ENCODE results near the gene TSPAN18. TPM values are rescaled to one million over a fixed set of nuclear protein-coding genes. Genes with fewer than 3 reads are reported as not detected.

TSPAN18 gene
- total and polyA plus RNA-seq, 2 experiments from 2014 or later: 68.6 to 82.8 TPM

DNA sequence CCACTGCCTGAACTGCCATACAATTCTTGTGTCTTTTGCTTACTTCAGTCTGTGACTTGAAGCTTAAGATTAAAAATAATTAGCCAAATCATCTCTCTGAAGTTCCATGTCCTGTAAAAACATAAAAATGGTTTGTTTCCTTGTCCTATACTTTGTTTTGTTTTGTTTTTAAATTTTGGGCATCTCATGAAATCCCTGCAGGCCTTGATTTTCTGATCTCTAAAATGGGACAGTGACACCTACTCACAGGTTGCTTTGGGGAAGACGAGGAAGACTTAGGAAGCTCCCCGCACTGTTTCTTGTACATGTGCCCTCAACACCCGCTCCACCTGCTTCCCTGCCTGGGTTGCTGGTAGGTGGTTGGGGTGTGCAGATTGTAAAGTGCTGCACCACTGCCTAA, 38.9 kb downstream of the TSPAN18 start:
- TF ChIP-seq, protein P1, sequence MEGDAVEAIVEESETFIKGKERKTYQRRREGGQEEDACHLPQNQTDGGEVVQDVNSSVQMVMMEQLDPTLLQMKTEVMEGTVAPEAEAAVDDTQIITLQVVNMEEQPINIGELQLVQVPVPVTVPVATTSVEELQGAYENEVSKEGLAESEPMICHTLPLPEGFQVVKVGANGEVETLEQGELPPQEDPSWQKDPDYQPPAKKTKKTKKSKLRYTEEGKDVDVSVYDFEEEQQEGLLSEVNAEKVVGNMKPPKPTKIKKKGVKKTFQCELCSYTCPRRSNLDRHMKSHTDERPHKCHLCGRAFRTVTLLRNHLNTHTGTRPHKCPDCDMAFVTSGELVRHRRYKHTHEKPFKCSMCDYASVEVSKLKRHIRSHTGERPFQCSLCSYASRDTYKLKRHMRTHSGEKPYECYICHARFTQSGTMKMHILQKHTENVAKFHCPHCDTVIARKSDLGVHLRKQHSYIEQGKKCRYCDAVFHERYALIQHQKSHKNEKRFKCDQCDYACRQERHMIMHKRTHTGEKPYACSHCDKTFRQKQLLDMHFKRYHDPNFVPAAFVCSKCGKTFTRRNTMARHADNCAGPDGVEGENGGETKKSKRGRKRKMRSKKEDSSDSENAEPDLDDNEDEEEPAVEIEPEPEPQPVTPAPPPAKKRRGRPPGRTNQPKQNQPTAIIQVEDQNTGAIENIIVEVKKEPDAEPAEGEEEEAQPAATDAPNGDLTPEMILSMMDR (IDR thresholded peaks at IDR 0.05; ENCODE audit: low read depth, low read length): no peak
- peaks cover 5% of the 10 kb centered on the region for H3K9me3 ChIP-seq (ENCODE audit: low read depth)
- H3K27ac ChIP-seq: peak overlapping the region; percentile 94
- H3K4me3 ChIP-seq: no peak overlapping the region
- no peak for DNase-seq (ENCODE audit: low read depth in 1 of 2, low spot score in 1 of 2)
- no peaks in the 10 kb centered on the region for H3K27me3 ChIP-seq
- H3K4me1 ChIP-seq (ENCODE audit: low read depth): peaks cover 61% of the 10 kb centered on the region
- no peaks in the 10 kb centered on the region for H3K36me3 ChIP-seq

DNA sequence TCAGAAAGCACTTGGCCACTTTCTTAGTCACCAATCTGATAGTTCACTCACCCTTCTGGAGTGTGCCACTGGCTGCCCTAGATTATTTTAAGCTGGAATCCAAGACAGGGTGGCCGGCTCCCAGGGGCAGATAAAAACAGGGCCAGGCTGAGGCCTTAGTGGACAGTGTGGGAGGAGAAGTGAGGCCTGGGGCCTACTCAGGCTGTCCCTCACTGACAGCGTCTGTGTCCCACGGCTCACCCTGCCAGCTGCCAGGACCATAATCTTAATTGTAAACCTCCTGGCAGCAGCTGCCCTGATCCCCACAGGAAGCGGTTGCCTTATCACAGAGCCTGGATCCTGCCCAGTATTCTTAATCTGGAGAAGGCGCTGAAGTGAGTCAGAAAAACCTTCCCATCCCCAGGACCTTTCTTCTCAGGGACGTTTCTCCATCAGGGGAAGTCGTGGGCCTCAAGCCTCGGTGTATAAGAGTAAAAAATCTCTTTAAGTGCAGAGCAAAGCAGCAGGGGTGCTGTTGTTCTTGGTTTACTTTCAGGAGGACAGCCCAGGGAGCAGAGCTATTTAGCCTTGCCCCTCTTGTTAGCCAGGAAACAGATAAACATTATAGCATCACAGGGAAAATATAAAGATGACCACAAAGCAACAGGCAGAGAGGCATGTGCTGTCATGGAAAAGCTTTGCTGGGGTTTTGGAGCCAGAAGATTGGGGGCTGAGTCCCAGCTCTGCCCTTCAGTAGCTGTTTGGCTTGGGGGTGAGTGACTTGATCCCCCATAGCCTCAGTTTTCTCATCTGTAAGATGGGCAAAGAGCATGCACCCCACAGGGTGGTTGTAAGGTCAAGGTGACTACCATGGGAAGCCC, 39.6 kb downstream of the TSPAN18 start:
- TF ChIP-seq, protein P1 (IDR thresholded peaks at IDR 0.05; ENCODE audit: low read depth, low read length): peak; percentile 25
- Histone ChIP-seq H3K4me3 (no peak overlapping the region), H3K27ac (peak overlapping the region; percentile 94), H3K27me3 (no peaks in the 10 kb centered on the region), H3K9me3 (ENCODE audit: low read depth) (peaks cover 5% of the 10 kb centered on the region), H3K4me1 (ENCODE audit: low read depth) (peaks cover 54% of the 10 kb centered on the region), H3K36me3 (no peaks in the 10 kb centered on the region)
- peak; percentile 43 to 93 for DNase-seq (ENCODE audit: low read depth in 1 of 2, low spot score in 1 of 2)

DNA sequence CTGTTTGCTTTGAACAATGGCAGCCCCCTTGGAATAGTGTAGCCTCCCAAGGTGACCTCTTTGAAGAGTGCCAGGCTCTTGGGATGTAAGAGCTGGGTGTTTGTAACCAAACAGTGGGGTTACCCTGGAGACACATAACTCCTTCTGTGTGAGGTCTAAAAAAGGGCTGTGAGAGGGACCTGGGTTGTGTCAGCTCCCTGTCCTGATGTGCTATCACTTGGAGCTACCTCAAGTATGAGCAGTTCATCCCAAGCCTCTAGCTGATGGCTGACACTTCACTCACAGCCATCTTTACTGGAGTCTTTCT, 40.2 kb downstream of the TSPAN18 start:
- Histone ChIP-seq H3K27ac (peak overlapping the region; percentile 94), H3K9me3 (ENCODE audit: low read depth) (peaks cover 5% of the 10 kb centered on the region), H3K27me3 (no peaks in the 10 kb centered on the region), H3K4me1 (ENCODE audit: low read depth) (peaks cover 49% of the 10 kb centered on the region), H3K36me3 (no peaks in the 10 kb centered on the region), H3K4me3 (no peak overlapping the region)
- TF ChIP-seq, protein P1 (IDR thresholded peaks at IDR 0.05; ENCODE audit: low read depth, low read length): no peak
- DNase-seq (ENCODE audit: low read depth in 1 of 2, low spot score in 1 of 2): peak; percentile 68

DNA sequence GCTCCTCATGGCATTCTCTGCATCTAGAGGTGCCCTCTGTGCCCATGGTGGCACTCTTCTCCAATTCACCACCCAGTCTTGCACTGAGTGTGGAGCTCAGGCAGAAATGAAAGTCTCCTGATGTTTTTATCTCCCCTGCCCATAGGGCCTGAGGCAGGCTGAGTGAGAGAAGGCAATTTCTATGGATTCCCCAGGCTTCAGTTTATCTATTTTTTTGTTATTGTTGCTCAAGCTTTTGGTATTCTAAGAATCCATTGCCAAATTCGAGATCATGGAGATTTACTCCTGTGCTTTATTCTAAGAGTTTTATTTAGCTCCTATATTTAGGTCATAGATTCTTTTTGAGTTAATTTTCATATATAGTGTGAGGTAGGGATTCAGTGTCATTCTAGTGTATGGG, 40.7 kb downstream of the TSPAN18 start:
- no peaks in the 10 kb centered on the region for H3K27me3 ChIP-seq
- H3K9me3 ChIP-seq (ENCODE audit: low read depth): peaks cover 5% of the 10 kb centered on the region
- H3K36me3 ChIP-seq: no peaks in the 10 kb centered on the region
- peak overlapping the region; percentile 94 for H3K27ac ChIP-seq
- peaks cover 44% of the 10 kb centered on the region for H3K4me1 ChIP-seq (ENCODE audit: low read depth)
- peak in 1 of 2 donors; percentile 63 for DNase-seq (ENCODE audit: low read depth in 1 of 2, low spot score in 1 of 2)
- TF ChIP-seq, protein P1 (IDR thresholded peaks at IDR 0.05; ENCODE audit: low read depth, low read length): no peak
- H3K4me3 ChIP-seq: no peak overlapping the region

DNA sequence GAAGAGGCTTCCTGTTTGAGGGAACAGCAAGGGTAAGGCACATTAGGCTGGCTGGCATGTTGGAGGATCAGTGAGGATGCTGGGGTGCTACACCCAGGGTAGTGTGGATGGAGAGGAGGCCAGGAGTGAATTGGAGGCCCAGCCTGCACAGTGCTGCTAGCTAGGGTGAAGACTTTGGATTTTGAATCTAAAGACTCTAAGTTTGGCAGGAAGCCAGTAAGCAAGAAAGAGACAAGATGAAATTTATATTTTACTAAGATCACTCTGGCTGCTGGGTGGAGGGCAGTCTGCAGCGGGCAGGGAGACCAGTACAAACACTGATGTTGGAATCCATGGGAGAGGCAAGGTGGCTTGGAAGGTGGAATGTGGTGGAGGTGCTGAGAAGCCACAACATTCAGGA, 43.6 kb downstream of the TSPAN18 start:
- H3K27ac ChIP-seq: no peak overlapping the region
- H3K4me1 ChIP-seq (ENCODE audit: low read depth): peaks cover 34% of the 10 kb centered on the region
- no peak for DNase-seq (ENCODE audit: low read depth in 1 of 2, low spot score in 1 of 2)
- H3K36me3 ChIP-seq: no peaks in the 10 kb centered on the region
- H3K9me3 ChIP-seq (ENCODE audit: low read depth): peaks cover 5% of the 10 kb centered on the region
- TF ChIP-seq, protein P1 (IDR thresholded peaks at IDR 0.05; ENCODE audit: low read depth, low read length): no peak
- no peaks in the 10 kb centered on the region for H3K27me3 ChIP-seq
- no peak overlapping the region for H3K4me3 ChIP-seq

Data from cardiac muscle cell (in vitro differentiated cells and primary cell).